ENCODE results near the gene PDLIM7. TPM values are rescaled to one million over a fixed set of nuclear protein-coding genes. Genes with fewer than 3 reads are reported as not detected.

The PDLIM7 gene
- total and polyA plus RNA-seq, 10 of the 15 experiments (the other 5 are each of a cell fraction or from before 2014, with no cell fraction given), result 0.82 to 36.6 (median 19.3) TPM

- TF ChIP-seq POU2F2 (IDR thresholded peaks at IDR 0.05; ENCODE audit: borderline replicate concordance, low read depth, low read length), result 0 out of 3 replicates have a peak, but pooled peaks have one; percentile 7
- TF ChIP-seq RFX5 (IDR thresholded peaks at IDR 0.05; ENCODE audit: low read depth, low read length), result no peak
- peak; percentile 59 for TF ChIP-seq POLR2AphosphoS2 (IDR thresholded peaks at IDR 0.05; ENCODE audit: low read depth, low read length)
- TF ChIP-seq, protein P1, sequence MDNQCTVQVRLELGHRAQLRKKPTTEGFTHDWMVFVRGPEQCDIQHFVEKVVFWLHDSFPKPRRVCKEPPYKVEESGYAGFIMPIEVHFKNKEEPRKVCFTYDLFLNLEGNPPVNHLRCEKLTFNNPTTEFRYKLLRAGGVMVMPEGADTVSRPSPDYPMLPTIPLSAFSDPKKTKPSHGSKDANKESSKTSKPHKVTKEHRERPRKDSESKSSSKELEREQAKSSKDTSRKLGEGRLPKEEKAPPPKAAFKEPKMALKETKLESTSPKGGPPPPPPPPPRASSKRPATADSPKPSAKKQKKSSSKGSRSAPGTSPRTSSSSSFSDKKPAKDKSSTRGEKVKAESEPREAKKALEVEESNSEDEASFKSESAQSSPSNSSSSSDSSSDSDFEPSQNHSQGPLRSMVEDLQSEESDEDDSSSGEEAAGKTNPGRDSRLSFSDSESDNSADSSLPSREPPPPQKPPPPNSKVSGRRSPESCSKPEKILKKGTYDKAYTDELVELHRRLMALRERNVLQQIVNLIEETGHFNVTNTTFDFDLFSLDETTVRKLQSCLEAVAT (IDR thresholded peaks at IDR 0.05), result 0 out of 2 replicates have a peak, but pooled peaks have one; percentile 24
- TF ChIP-seq HDAC2 (IDR thresholded peaks at IDR 0.05), result no peak
- peak; percentile 75; the same call in 1 of the 2 replicates for TF ChIP-seq SMARCA5 (IDR thresholded peaks at IDR 0.05)
- peak; percentile 76 for TF ChIP-seq RAD21 (IDR thresholded peaks at IDR 0.05; ENCODE audit: insufficient read depth, low read depth, low read length)
- peak; percentile 24; the same call in 1 of the 2 replicates for TF ChIP-seq POLR2AphosphoS5 (IDR thresholded peaks at IDR 0.05; ENCODE audit: low read length)
- no peak for TF ChIP-seq RAD51 (IDR thresholded peaks at IDR 0.05)
- no peak for TF ChIP-seq MXI1 (IDR thresholded peaks at IDR 0.05; ENCODE audit: low read depth, low read length)
- TF ChIP-seq CHD2 (IDR thresholded peaks at IDR 0.05; ENCODE audit: borderline replicate concordance, low read depth, low read length), result 0 out of 2 replicates have a peak, but pooled peaks have one; percentile 32
- peak; percentile 76 for TF ChIP-seq MEF2B (IDR thresholded peaks at IDR 0.05; ENCODE audit: partially characterized antibody, poor library complexity, severe bottlenecking)
- peak; percentile 86 for TF ChIP-seq IKZF1 (conservative IDR thresholded peaks at IDR 0.05)
- no peak for TF ChIP-seq TARDBP (IDR thresholded peaks at IDR 0.05; ENCODE audit: borderline replicate concordance)
- TF ChIP-seq NBN (IDR thresholded peaks at IDR 0.05), result peak; percentile 39; the same call in 1 of the 2 replicates
- peak; percentile 92 to 95 (median 93) for TF ChIP-seq CTCF (IDR thresholded peaks at IDR 0.05 in 2 of 3, conservative IDR thresholded peaks at IDR 0.05 in 1 of 3; ENCODE audit: control insufficient read depth in 2 of 3, extremely low read depth in 1 of 3, insufficient read depth in 1 of 3, low read depth in 3 of 3, low read length in 3 of 3)
- TF ChIP-seq, protein P2, sequence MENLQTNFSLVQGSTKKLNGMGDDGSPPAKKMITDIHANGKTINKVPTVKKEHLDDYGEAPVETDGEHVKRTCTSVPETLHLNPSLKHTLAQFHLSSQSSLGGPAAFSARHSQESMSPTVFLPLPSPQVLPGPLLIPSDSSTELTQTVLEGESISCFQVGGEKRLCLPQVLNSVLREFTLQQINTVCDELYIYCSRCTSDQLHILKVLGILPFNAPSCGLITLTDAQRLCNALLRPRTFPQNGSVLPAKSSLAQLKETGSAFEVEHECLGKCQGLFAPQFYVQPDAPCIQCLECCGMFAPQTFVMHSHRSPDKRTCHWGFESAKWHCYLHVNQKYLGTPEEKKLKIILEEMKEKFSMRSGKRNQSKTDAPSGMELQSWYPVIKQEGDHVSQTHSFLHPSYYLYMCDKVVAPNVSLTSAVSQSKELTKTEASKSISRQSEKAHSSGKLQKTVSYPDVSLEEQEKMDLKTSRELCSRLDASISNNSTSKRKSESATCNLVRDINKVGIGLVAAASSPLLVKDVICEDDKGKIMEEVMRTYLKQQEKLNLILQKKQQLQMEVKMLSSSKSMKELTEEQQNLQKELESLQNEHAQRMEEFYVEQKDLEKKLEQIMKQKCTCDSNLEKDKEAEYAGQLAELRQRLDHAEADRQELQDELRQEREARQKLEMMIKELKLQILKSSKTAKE (IDR thresholded peaks at IDR 0.05; ENCODE audit: low read depth, poor library complexity, severe bottlenecking), result no peak
- no peak for TF ChIP-seq CHD1 (IDR thresholded peaks at IDR 0.05; ENCODE audit: low read depth, low read length)
- TF ChIP-seq GATAD2B (conservative IDR thresholded peaks at IDR 0.05; ENCODE audit: low read depth), result 0 out of 2 replicates have a peak, but pooled peaks have one; percentile 46
- no peak for TF ChIP-seq ZBED1 (IDR thresholded peaks at IDR 0.05; ENCODE audit: borderline replicate concordance)
- 0 out of 4 replicates have a peak, but pooled peaks of 1 of the 2 experiments have one; percentile 28 for TF ChIP-seq SRF (IDR thresholded peaks at IDR 0.05; ENCODE audit: low read depth in 2 of 2, low read length in 2 of 2)
- TF ChIP-seq SREBF2 (IDR thresholded peaks at IDR 0.05; ENCODE audit: low read length), result no peak
- TF ChIP-seq CBFB (IDR thresholded peaks at IDR 0.05; ENCODE audit: low read depth), result 0 out of 2 replicates have a peak, but pooled peaks have one; percentile 41
- TF ChIP-seq JUND (IDR thresholded peaks at IDR 0.05; ENCODE audit: low read depth, low read length), result no peak
- peak; percentile 60 to 66; a peak in 3 of 4 replicates for TF ChIP-seq IKZF2 (IDR thresholded peaks at IDR 0.05)
- no peak for TF ChIP-seq ZNF622 (IDR thresholded peaks at IDR 0.05)
- no peak for TF ChIP-seq CREM (IDR thresholded peaks at IDR 0.05; ENCODE audit: low read depth)
Measured at GRCh38 chr5:177500685-177501522, 3.5 kb upstream of the PDLIM7 start (continued).

Measured in GM12878 (cell line).